Hepatocyte (in vitro differentiated cells): Measurements from ENCODE around the gene TRIM31. TPM values are rescaled to one million over a fixed set of nuclear protein-coding genes. Genes with fewer than 3 reads are reported as not detected.

Experiments
- DNase-seq: peaks from one replicate; pipeline ENCODE4 v3.0.0-alpha.2; 2016; ENCODE audit warnings: low spot score
- H2AFZ ChIP-seq: fragments of 200-600 bp; sonication (generic); 2 replicates; pipeline ENCODE4 v1.6.0; 2016; ENCODE audit warnings: antibody characterized with exemption, mild to moderate bottlenecking
- H3K27ac ChIP-seq: fragments of 200-600 bp; sonication (generic); 2 replicates; pipeline ENCODE4 v1.5.1; 2016; ENCODE audit warnings: mild to moderate bottlenecking
- H3K27me3 ChIP-seq: fragments of 200-600 bp; sonication (generic); 2 replicates; pipeline ENCODE4 v1.6.1; 2016
- H3K36me3 ChIP-seq: fragments of 200-600 bp; sonication (generic); replicated peaks from 2 replicates; pipeline ENCODE4 v1.5.1; 2016; ENCODE audit warnings: low read depth; ENCODE audit not compliant: insufficient read depth
- H3K4me1 ChIP-seq: fragments of 200-600 bp; sonication (generic); 2 replicates; pipeline ENCODE4 v1.5.1; 2016; ENCODE audit warnings: mild to moderate bottlenecking, moderate library complexity; ENCODE audit not compliant: insufficient read depth
- H3K4me2 ChIP-seq: fragments of 200-600 bp; sonication (generic); 2 replicates; pipeline ENCODE4 v1.6.0; 2016
- H3K4me3 ChIP-seq: fragments of 200-600 bp; sonication (generic); 2 replicates; pipeline ENCODE4 v1.5.1; 2016; ENCODE audit warnings: mild to moderate bottlenecking
- H3K79me2 ChIP-seq: fragments of 200-600 bp; sonication (generic); 2 replicates; pipeline ENCODE4 v1.6.0; 2017; ENCODE audit warnings: mild to moderate bottlenecking
- H3K9me2 ChIP-seq: fragments of 200-600 bp; sonication (generic); replicated peaks from 2 replicates; pipeline ENCODE4 v1.6.0; 2017; ENCODE audit warnings: mild to moderate bottlenecking; ENCODE audit not compliant: insufficient read depth
- H3K9me3 ChIP-seq: fragments of 200-600 bp; sonication (generic); 2 replicates; pipeline ENCODE4 v1.5.1; 2016; ENCODE audit warnings: low read depth, mild to moderate bottlenecking
- H4K20me1 ChIP-seq: fragments of 200-600 bp; sonication (generic); 2 replicates; pipeline ENCODE4 v1.6.0; 2016; ENCODE audit warnings: mild to moderate bottlenecking; ENCODE audit not compliant: insufficient read depth, poor library complexity, severe bottlenecking
- CTCF ChIP-seq: fragments of 200-600 bp; sonication (generic); IDR thresholded peaks from 2 replicates; pipeline ENCODE4 v1.5.1; 2016; ENCODE audit warnings: antibody characterized with exemption, mild to moderate bottlenecking; ENCODE audit not compliant: poor library complexity
- EZH2 ChIP-seq: fragments of 200-600 bp; sonication (generic); IDR thresholded peaks from 2 replicates; pipeline ENCODE4 v1.6.1; 2016; ENCODE audit warnings: antibody characterized with exemption, mild to moderate bottlenecking, borderline replicate concordance
- EZH2phosphoT487 ChIP-seq: fragments of 200-600 bp; sonication (generic); IDR thresholded peaks from one replicate; pipeline ENCODE4 v1.6.1; 2018; ENCODE audit warnings: antibody characterized with exemption, mild to moderate bottlenecking, low read depth, moderate library complexity; ENCODE audit not compliant: unreplicated experiment, severe bottlenecking
- WGBS: methylation state at CpG from one replicate; pipeline ENCODE4 v1.1.6; 2016; ENCODE audit warnings: low lambda C conversion rate; ENCODE audit errors: missing lambda C conversion rate; 5-methylcytosine and 5-hydroxymethylcytosine counted together
- polyA plus RNA-seq: library from polyadenylated mRNA; unstranded; fragments of >200 nt; fragmentation: Nextera tagmentation; extraction: Ambion mirVana; gene quantifications from 2 replicates; pipeline ENCODE4 v1.2.1, GENCODE V29; 2016
- total RNA-seq: library from RNA; depleted of rRNA; stranded (reverse); fragments of >200 nt; gene quantifications from 2 replicates; pipeline ENCODE4 v1.2.3, GENCODE V29; 2014

Gene TRIM31
- total and polyA plus RNA-seq, 2 experiments from 2014 or later = 5.0 to 6.3 TPM

GRCh38 chr6:30130887-30131862 is 18.3 kb upstream of the TRIM31 start:
- Histone ChIP-seq H3K4me1 (peaks cover 22% of the 10 kb centered on the region), H4K20me1 (no peaks in the 10 kb centered on the region), H3K9me2 (no peaks in the 10 kb centered on the region), H3K4me2 (peak overlapping the region; percentile 63), H3K27me3 (peaks cover 43% of the 10 kb centered on the region), H3K27ac (peak overlapping the region; percentile 78), H3K4me3 (no peak overlapping the region), H2AFZ (no peak overlapping the region), H3K79me2 (no peaks in the 10 kb centered on the region), H3K9me3 (no peaks in the 10 kb centered on the region), H3K36me3 (no peaks in the 10 kb centered on the region)
- WGBS = 35% methylated on average over 16 of the region's 16 CpGs
- no peak for TF ChIP-seq EZH2
- no peak for TF ChIP-seq EZH2phosphoT487
- TF ChIP-seq CTCF = peak; percentile 99
- peak; percentile 93 for DNase-seq

- TF ChIP-seq EZH2 = no peak
- no peak for TF ChIP-seq EZH2phosphoT487
- TF ChIP-seq CTCF = no peak
- Histone ChIP-seq H3K4me1 (peaks cover 19% of the 10 kb centered on the region), H4K20me1 (no peaks in the 10 kb centered on the region), H3K4me2 (peak overlapping the region; percentile 63), H2AFZ (no peak overlapping the region), H3K9me3 (no peaks in the 10 kb centered on the region), H3K79me2 (no peaks in the 10 kb centered on the region), H3K36me3 (no peaks in the 10 kb centered on the region), H3K4me3 (no peak overlapping the region), H3K9me2 (no peaks in the 10 kb centered on the region), H3K27ac (peak overlapping the region; percentile 78), H3K27me3 (peaks cover 48% of the 10 kb centered on the region)
- WGBS = 67% methylated on average over 4 of the region's 4 CpGs
- DNase-seq = no peak
Observed at GRCh38 chr6:30130179-30130679, 17.3 kb upstream of the TRIM31 start.

- H3K9me3 ChIP-seq = no peaks in the 10 kb centered on the region
- H4K20me1 ChIP-seq = no peaks in the 10 kb centered on the region
- peaks cover 19% of the 10 kb centered on the region for H3K4me1 ChIP-seq
- DNase-seq = no peak
- H3K27ac ChIP-seq = peak overlapping the region; percentile 78
- no peak overlapping the region for H3K4me3 ChIP-seq
- no peak for TF ChIP-seq CTCF
- no peak for TF ChIP-seq EZH2
- no peak for TF ChIP-seq EZH2phosphoT487
- no peaks in the 10 kb centered on the region for H3K36me3 ChIP-seq
- H3K4me2 ChIP-seq = peak overlapping the region; percentile 63
- H3K27me3 ChIP-seq = peaks cover 50% of the 10 kb centered on the region
- 51% methylated on average over 10 of the region's 10 CpGs for WGBS
- H3K9me2 ChIP-seq = no peaks in the 10 kb centered on the region
- no peaks in the 10 kb centered on the region for H3K79me2 ChIP-seq
- H2AFZ ChIP-seq = no peak overlapping the region
Observed at GRCh38 chr6:30129265-30130178, 16.6 kb upstream of the TRIM31 start.
